KG1 (cell line): ENCODE results near the gene R3HDM2.

Experiments used
- DNase-seq: peaks from one replicate; lab custom pipeline; 2025; lab: John Stamatoyannopoulos, UW

Gene R3HDM2

GRCh38 chr12:57216014-57216911 is 214.6 kb downstream of the R3HDM2 start, which contains the start of gene NXPH4:
Gene NXPH4, plus strand, starts transcription at chr12:57216794. Its CDS starts 176 bp downstream, at chr12:57216970.
- DNase-seq, result no peak

- DNase-seq, result no peak
Measured at GRCh38 chr12:57215668-57216013, 215.2 kb downstream of the R3HDM2 start.

- DNase-seq, result no peak
Measured at GRCh38 chr12:57215065-57215464, 215.8 kb downstream of the R3HDM2 start.

GRCh38 chr12:57214398-57214781 is 216.5 kb downstream of the R3HDM2 start:
- DNase-seq, result no peak

- no peak for DNase-seq
Measured at GRCh38 chr12:57213763-57214397, 217.0 kb downstream of the R3HDM2 start.

GRCh38 chr12:57213058-57213715 is 217.7 kb downstream of the R3HDM2 start:
- no peak for DNase-seq

- no peak for DNase-seq
Measured at GRCh38 chr12:57212701-57213057, 218.2 kb downstream of the R3HDM2 start.

GRCh38 chr12:57211791-57212700 is 218.8 kb downstream of the R3HDM2 start:
- no peak for DNase-seq

- no peak for DNase-seq
Measured at GRCh38 chr12:57210926-57211692, 219.7 kb downstream of the R3HDM2 start.

- no peak for DNase-seq
Measured at GRCh38 chr12:57210461-57210860, 220.4 kb downstream of the R3HDM2 start.

GRCh38 chr12:57209916-57210315 is 220.9 kb downstream of the R3HDM2 start:
- DNase-seq, result no peak

- DNase-seq, result no peak
Measured at GRCh38 chr12:57208631-57209282, 222.1 kb downstream of the R3HDM2 start.

- DNase-seq, result no peak
Measured at GRCh38 chr12:57207731-57208630, 222.9 kb downstream of the R3HDM2 start.

GRCh38 chr12:57205931-57206330 is 224.9 kb downstream of the R3HDM2 start:
- DNase-seq, result no peak

- no peak for DNase-seq
Measured at GRCh38 chr12:57205186-57205585, 225.7 kb downstream of the R3HDM2 start.

- no peak for DNase-seq
Measured at GRCh38 chr12:57204454-57204853, 226.4 kb downstream of the R3HDM2 start.

GRCh38 chr12:57203791-57204190 is 227.1 kb downstream of the R3HDM2 start:
- no peak for DNase-seq
